Esophagus squamous epithelium (tissue), 5 donors: Measurements from ENCODE around the gene SHISA6. TPM values are rescaled to one million over a fixed set of nuclear protein-coding genes. Genes with fewer than 3 reads are reported as not detected.

Experiments
- DNase-seq: peaks from one replicate; lab custom pipeline; 2025; lab: John Stamatoyannopoulos, UW
- H3K27ac ChIP-seq, 4 donors: fragments of 200-600 bp; sonication (generic); one replicate each; pipeline ENCODE4 v1.5.1; 2016 to 2019; ENCODE audit warnings: mild to moderate bottlenecking in 1 of 4
- H3K27me3 ChIP-seq, 4 donors: fragments of 200-600 bp; sonication (generic); 1 replicate in 3 of 4; 2 replicates in 1 of 4; pipeline versions ENCODE4 v1.5.1 to v1.6.0; 2017 to 2021; ENCODE audit warnings: antibody characterized with exemption in 1 of 4
- H3K36me3 ChIP-seq, 3 donors: fragments of 200-600 bp; sonication (generic); one replicate each; pipeline ENCODE4 v1.5.1; 2016 to 2019
- H3K4me1 ChIP-seq, 3 donors: fragments of 200-600 bp; sonication (generic); one replicate each; pipeline ENCODE4 v1.5.1; 2017 to 2019
- H3K4me3 ChIP-seq, 4 donors: fragments of 200-600 bp; sonication (generic); 1 replicate in 3 of 4; 2 replicates in 1 of 4; pipeline ENCODE4 v1.5.1; 2016 to 2019; ENCODE audit warnings: mild to moderate bottlenecking in 2 of 4, moderate library complexity in 1 of 4
- H3K9me3 ChIP-seq, 3 donors: fragments of 200-600 bp; sonication (generic); one replicate each; pipeline ENCODE4 v1.5.1; 2016 to 2019
- POLR2A ChIP-seq, 4 donors: fragments of 450-650 bp; IDR thresholded peaks; one replicate each; pipeline ENCODE4 v1.6.1; 2017; ENCODE audit warnings: antibody characterized with exemption in 4 of 4, mild to moderate bottlenecking in 4 of 4, moderate library complexity in 3 of 4
- WGBS, 2 donors: methylation state at CpG; one replicate each; pipeline ENCODE4 v1.1.5; 2018; 5-methylcytosine and 5-hydroxymethylcytosine counted together
- intact Hi-C: fragments of 100-400 bp; cut with DNase I; formaldehyde crosslinking; loops from one replicate; pipeline ENCODE4 v1.15.0; 2022
- total RNA-seq, 4 donors: library from RNA; depleted of rRNA; stranded (reverse); fragments of >200 nt; gene quantifications; one replicate each; pipeline ENCODE4 v1.1.0, GENCODE V29; 2016
- TF ChIP-seq, protein P1 (sequence below), 6 experiments: fragments of 450-650 bp in 4 of 6; fragments of 200-600 bp in 2 of 6; sonication (generic) in 2 of 6; IDR thresholded peaks; one replicate each; pipeline ENCODE4 v1.5.1; 2016 to 2019; ENCODE audit warnings: antibody characterized with exemption in 6 of 6, mild to moderate bottlenecking in 4 of 6, moderate library complexity in 4 of 6
- donor health status: DM: yes; HTN: yes; CAD: no.

Gene SHISA6
- total RNA-seq, 4 donors from 2014 or later: 0.19 to 1.5 (median 0.71) TPM

DNA sequence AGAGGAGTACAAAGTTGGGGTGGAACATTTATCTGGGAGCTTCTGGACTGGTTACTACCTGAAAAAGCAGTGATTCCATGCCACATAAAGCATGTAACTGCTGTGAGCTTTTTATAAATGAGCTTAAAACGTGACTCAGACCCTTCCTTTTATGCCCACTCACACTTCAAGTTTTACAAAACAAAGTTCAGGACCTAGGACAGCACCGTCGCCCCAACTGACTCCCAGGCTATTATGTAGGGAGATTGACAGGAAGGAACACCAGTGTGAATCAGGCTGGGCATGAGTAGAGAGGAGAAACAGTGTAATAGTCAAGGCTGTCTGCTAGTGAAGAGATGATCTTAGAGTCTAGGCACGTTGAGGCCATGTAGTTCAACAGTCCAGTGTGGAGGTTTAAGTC lies 265.6 kb downstream of the SHISA6 start:
- no peaks in the 10 kb centered on the region for H3K36me3 ChIP-seq
- no peak overlapping the region for H3K27ac ChIP-seq
- H3K4me1 ChIP-seq: no peaks in the 10 kb centered on the region
- no peaks in the 10 kb centered on the region for H3K9me3 ChIP-seq
- H3K4me3 ChIP-seq: no peak overlapping the region
- no peak for TF ChIP-seq POLR2A (IDR thresholded peaks at IDR 0.05)
- TF ChIP-seq, protein P1, sequence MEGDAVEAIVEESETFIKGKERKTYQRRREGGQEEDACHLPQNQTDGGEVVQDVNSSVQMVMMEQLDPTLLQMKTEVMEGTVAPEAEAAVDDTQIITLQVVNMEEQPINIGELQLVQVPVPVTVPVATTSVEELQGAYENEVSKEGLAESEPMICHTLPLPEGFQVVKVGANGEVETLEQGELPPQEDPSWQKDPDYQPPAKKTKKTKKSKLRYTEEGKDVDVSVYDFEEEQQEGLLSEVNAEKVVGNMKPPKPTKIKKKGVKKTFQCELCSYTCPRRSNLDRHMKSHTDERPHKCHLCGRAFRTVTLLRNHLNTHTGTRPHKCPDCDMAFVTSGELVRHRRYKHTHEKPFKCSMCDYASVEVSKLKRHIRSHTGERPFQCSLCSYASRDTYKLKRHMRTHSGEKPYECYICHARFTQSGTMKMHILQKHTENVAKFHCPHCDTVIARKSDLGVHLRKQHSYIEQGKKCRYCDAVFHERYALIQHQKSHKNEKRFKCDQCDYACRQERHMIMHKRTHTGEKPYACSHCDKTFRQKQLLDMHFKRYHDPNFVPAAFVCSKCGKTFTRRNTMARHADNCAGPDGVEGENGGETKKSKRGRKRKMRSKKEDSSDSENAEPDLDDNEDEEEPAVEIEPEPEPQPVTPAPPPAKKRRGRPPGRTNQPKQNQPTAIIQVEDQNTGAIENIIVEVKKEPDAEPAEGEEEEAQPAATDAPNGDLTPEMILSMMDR (IDR thresholded peaks at IDR 0.05): no peak
- H3K27me3 ChIP-seq: no peaks in the 10 kb centered on the region
- intact Hi-C loops: no loop called here
- DNase-seq: no peak
- WGBS, 2 donors: 6% methylated on average over 4 of the region's 4 CpGs

DNA sequence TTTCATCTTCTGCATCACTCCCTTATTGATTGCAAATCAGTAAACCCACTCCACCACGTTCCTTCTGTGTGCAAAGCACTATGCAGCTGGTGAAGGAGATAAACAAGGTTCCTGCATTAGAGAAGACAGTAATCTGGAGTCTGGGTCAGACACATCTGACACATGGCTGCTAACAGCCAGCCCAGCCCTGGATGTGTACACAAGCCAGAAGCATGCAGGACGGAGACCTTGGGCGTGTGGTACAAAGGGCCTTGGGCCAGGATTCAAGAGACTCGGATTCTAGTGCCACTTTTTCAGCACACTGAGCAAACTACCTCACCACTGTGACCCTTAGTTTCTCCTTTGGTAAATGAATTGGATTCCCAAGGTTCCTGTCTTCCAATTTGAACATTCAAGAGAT lies 270.7 kb downstream of the SHISA6 start:
- WGBS, 2 donors: 21 to 49% methylated on average over 4 of the region's 4 CpGs
- H3K27ac ChIP-seq: no peak overlapping the region
- no peak for DNase-seq
- intact Hi-C loops: no loop called here
- TF ChIP-seq, protein P1 (IDR thresholded peaks at IDR 0.05): no peak
- TF ChIP-seq POLR2A (IDR thresholded peaks at IDR 0.05): no peak
- H3K4me3 ChIP-seq: no peak overlapping the region
- no peaks in the 10 kb centered on the region for H3K9me3 ChIP-seq
- H3K27me3 ChIP-seq: no peaks in the 10 kb centered on the region
- H3K36me3 ChIP-seq: no peaks in the 10 kb centered on the region
- no peaks in the 10 kb centered on the region for H3K4me1 ChIP-seq

DNA sequence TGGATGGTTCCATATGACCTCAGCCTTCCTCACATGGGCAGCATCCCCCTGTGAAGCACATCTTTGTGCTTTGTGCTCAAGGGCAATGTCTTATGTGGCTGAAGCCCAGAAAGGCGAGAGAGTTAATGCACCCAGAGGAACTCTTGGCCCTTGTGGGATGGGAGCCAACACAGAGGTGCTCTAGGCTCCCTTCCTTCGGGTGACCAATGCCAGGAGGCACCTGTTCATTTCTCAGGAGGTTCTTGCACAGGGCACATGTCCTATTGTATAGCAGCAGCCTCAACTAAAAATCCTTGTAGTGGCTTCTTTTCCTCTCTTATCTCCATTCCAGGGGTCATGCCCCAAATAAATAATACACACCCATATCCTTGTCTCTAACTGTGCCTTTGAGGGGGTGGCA lies 273.6 kb downstream of the SHISA6 start:
- Histone ChIP-seq H3K4me3 (no peak overlapping the region), H3K4me1 (no peaks in the 10 kb centered on the region), H3K27ac (no peak overlapping the region), H3K9me3 (no peaks in the 10 kb centered on the region), H3K36me3 (no peaks in the 10 kb centered on the region), H3K27me3 (no peaks in the 10 kb centered on the region)
- TF ChIP-seq, protein P1 (IDR thresholded peaks at IDR 0.05): no peak
- no peak for TF ChIP-seq POLR2A (IDR thresholded peaks at IDR 0.05)
- DNase-seq: no peak
- WGBS, 2 donors: 64 to 71% methylated on average over 2 of the region's 2 CpGs
- intact Hi-C loops: no loop called here

GRCh38 chr17:11514981-11515680 lies 274.1 kb downstream of the SHISA6 start:
- no peaks in the 10 kb centered on the region for H3K36me3 ChIP-seq
- 44 to 48% methylated on average over 4 of the region's 4 CpGs for WGBS, 2 donors
- H3K27me3 ChIP-seq: no peaks in the 10 kb centered on the region
- DNase-seq: no peak
- no peaks in the 10 kb centered on the region for H3K9me3 ChIP-seq
- no peaks in the 10 kb centered on the region for H3K4me1 ChIP-seq
- H3K4me3 ChIP-seq: no peak overlapping the region
- intact Hi-C loops: no loop called here
- no peak for TF ChIP-seq POLR2A (IDR thresholded peaks at IDR 0.05)
- no peak overlapping the region for H3K27ac ChIP-seq

DNA sequence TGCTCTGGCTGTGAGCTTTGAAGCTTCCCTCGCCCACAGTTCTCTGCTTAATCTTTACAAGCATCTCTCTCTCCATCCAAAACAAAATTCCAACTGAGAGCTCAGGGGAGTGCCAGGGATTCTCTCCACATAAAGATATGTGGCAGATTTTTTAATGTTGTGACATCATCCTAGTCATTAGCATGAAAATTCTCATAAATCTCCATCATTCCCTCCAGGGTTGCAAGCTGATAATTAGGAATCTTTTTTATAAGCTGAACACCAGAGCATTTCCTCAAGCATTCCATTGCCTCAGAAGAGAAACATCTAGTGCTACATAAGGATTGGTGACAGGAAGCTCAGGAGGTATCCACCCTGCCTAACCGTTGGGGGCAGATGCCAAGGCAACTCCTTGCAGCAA lies 274.9 kb downstream of the SHISA6 start:
- intact Hi-C loops: no loop called here
- whole genome bisulfite sequencing, 2 donors: 57 to 65% methylated on average over 2 of the region's 2 CpGs

More for the DNA sequence above, 274.9 kb downstream of the SHISA6 start:
- H3K9me3 ChIP-seq: no peaks in the 10 kb centered on the region
- DNase-seq: no peak
- H3K36me3 ChIP-seq: no peaks in the 10 kb centered on the region
- TF ChIP-seq, protein P1 (IDR thresholded peaks at IDR 0.05): no peak
- TF ChIP-seq POLR2A (IDR thresholded peaks at IDR 0.05): no peak
- no peak overlapping the region for H3K27ac ChIP-seq
- no peaks in the 10 kb centered on the region for H3K27me3 ChIP-seq
- H3K4me1 ChIP-seq: no peaks in the 10 kb centered on the region
- H3K4me3 ChIP-seq: no peak overlapping the region
